GM21447 (cell line): ENCODE data around the gene PDE6B.
"Not testable (repeated sequence)": the region's sequence is repeated elsewhere in the genome, so short reads cannot be mapped to it uniquely, and the experiment has no call there.

Experiments used
- ATAC-seq: cut with Tn5 transposase; IDR thresholded peaks from one replicate; pipeline ENCODE4 v1.9.1; 2021; ENCODE audit not compliant: unreplicated experiment

PDE6B gene

DNA sequence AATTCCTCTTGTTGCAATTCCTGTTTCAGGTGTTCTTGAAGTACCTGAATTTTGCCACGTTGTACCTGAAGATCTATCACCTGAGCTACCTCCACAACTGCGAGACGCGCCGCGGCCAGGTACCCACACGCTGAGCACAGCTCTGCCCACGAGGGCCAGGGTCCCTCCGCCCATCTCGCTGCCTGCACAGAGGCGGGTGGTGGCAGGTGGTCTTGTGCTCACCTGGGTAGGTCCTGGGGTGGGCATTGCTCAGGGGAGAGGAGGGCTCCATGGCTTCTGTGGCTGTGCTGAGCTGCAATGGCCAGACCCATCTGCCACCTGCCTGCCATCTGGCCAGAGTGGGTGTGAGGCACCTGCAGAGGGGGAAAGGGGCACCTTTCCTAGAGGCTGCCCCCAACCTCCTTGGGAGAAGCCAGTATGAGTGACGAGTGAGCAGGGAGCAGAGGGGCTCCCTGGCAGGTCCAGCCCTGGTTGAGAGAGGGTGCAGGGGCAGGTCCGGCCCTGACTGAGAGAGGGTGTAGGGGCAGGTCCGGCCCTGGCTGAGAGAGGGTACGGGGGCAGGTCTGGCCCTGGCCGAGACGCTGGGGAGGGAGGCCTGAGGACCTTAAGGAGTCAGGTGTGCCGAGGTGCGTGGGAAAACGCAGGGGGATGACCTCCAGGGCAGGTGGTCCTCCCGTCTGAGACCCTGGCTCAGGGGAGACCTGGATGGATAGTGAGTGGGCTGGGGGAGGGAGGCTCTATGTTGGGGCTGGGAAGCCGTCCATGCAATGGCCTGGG lies 10.7 kb downstream of the PDE6B start:
- no peak for ATAC-seq

DNA sequence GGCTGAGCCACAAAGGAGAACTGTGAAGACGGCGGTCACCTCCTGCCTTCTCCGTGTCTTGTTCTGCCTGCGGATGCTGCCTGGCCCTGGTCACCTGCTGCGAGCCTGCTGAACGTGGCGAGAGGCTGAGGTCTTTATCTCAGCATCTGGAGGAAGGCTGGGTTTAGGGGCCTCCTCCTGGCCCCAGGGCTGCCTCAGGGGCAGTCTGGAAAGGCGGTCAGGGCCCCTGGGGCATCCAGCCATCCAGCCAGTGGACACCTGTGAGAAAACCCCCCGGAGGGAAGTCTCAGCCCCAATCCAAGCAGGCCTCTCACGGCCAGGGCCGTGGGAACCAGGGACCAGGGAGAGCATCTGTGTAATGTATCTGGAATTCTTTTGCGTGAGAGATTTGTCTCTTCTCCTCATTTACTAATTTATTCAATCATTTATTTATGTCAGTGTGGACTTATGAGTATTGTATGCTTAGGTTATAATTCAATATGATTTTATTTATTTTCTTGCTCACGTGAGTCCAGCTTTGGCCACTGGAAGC lies 11.3 kb downstream of the PDE6B start:
- no peak for ATAC-seq

DNA sequence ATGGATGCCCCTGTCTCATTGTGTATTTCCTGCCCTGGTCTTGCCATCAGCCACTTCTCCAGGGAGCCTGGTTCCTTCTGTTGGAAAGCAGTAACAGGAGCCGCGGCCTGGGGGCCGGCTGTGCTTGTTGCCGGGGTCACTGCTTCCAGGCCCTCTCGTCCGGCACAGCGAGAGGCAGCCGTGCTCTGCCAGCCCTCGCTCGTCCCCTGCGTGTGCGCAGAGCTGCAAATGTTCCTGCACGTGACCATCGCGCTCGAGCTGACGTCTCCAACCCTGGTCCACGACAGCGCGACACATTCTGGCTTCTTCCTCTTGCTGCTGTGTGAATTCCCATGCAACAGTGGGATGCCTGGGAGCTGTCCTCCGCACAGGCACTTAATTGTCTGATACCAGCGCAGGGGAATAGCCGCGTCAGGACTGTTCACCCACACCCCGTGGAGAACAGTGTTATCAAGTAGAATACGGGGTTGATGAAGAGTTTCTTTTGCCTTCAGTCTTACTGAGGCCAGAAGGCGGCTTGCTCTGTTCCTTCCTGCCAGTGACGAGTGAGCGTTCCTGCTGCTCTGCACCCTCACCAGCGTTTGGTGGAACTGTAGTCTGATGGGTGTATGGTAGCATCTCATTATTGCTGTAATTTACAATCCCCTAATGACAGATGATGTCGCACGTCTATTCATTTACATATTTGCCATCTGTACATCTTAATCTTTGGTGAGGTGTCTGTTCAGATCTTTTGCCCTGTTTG lies 12.3 kb downstream of the PDE6B start:
- ATAC-seq, result no peak

- not testable (repeated sequence) for ATAC-seq
Measured at GRCh38 chr4:642366-642765, 17.0 kb downstream of the PDE6B start.

DNA sequence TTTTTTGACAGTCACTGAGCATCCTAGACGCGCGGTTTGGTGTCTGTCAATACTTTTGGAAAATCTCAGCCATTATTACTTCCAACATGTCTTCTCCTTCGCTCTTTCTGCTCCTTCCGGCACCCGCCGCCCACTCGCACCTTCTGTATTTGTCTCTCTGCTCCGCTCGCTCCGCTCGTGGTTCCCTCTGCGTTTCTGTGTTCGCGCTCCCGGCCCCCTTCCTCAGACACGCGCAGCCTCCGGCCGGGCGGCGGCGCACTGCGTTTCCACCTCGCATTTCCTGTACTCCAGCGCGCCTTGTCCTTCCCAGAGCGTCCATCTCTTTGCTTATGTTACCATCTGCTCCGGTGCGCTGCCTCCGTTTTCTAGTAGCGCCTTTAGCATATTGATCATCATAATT lies 21.1 kb downstream of the PDE6B start:
- no peak for ATAC-seq

DNA sequence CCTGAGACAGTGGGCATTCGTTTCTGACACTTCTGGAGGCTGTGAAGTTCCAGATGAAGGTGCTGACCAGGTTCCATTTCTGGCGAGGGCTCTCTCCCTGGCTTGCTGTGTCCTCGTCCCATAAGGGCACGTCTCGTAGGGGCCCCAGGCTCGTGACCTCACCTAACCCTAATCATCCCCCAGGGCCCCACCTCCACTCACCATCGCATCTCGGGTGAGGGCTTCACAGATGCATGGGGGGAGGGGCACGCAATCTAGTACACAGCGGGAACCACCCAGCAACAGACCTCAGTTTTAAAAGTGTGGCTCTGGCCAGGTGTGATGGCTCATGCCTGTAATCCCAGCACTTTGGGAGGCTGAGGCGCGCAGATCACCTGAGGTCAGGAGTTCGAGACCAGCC lies 22.1 kb downstream of the PDE6B start:
- no peak for ATAC-seq

- no peak for ATAC-seq
Measured at GRCh38 chr4:648579-649292, 23.4 kb downstream of the PDE6B start.

GRCh38 chr4:649293-649625 lies 23.9 kb downstream of the PDE6B start:
- no peak for ATAC-seq

GRCh38 chr4:649751-650310 lies 24.5 kb downstream of the PDE6B start:
- ATAC-seq, result no peak

DNA sequence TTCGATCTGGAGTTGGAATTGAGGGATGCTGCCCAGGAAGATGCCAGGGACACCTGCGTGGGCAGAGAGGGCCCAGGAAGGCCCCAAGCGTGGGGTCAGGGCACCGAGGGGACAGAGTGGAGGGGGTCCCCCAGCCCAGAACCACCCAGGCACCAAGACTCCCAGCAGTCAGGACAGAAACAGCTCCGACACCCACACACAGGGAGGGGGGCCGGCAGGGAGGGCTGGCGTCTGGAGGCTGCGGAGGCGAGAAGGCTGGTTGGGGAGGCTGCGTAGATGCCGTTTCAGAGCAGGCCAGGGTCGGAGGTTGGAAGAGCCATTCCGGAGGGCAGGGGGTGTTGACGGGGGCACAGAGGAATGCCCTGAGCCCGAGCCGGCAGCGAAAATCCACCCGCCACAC lies 25.1 kb downstream of the PDE6B start:
- ATAC-seq, result no peak

DNA sequence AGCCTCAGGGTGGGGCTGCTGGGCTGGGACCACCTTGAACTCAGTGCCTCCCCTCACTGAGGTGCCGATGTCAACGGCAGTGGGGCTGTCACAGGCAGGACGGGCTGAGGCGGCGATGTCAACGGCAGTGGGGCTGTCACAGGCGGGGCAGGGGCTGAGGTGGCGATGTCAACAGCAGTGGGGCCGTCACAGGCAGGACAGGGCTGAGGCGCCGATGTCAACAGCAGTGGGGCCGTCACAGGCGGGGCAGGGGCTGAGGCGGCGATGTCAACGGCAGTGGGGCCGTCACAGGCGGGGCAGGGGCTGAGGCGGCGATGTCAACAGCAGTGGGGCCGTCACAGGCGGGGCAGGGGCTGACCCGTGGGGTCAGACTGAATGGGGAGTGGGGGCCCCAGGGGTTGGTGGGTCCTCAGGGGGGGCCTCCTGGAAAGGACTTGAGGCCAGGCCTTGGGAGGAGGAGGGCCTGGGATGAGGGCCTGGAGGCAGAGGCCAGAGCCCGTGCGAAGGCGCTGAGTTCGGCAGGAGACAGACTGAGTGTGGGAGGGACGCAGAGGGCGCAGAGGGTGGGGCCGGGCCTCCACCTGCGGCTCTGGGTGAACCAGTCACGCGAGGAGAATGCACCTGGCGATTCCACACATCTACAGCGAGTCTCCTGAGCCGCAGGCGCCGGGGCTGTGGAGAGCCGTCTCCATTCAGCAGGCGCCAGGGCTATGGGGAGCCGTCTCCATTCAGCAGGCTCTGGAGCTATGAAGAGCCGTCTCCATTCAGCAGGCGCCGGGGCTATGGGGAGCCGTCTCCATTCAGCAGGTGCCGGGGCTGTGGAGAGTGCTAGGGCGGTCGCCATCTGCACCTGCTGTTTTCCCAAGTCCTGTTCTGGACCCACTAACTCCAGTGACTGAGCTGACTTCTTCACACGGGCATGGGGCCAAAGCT lies 25.8 kb downstream of the PDE6B start:
- ATAC-seq, result no peak

DNA sequence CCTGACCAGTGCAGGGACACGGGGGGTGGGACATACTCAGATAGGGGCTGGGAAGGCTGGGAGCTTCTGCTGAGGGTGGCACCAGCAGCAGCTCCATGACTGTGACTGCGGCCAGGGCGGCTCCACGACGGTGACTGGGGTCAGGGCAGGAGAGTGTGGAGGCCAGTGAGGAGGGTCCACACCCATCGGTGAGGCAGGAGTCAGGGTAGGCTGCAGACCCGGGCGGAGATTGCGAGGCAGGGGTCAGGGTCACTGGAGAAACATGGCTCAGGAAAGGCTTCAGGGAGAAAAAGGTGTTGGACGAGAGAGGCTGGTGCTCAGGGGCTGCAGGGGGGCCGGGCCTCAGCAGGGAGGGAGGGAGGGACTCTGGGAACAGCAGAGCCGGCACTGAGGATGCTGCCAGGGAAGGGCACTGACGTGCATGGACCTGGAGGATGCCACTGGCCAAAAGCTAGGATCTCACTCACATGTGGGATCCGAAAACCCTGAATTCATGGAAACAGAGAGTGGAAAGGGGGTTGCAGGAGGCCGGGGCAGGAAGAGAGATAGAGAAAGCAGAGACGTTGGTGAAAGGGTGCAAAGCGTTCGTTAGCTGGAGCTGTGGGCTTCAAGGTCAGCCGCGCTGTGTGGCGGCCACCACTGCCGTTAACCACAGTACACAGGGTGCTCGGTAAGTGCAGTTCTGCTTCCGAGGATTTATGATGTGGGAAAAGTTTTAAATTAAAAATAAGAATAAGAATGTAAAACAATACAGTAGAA lies 26.7 kb downstream of the PDE6B start:
- no peak for ATAC-seq

GRCh38 chr4:653080-653821 lies 27.9 kb downstream of the PDE6B start:
- no peak for ATAC-seq

DNA sequence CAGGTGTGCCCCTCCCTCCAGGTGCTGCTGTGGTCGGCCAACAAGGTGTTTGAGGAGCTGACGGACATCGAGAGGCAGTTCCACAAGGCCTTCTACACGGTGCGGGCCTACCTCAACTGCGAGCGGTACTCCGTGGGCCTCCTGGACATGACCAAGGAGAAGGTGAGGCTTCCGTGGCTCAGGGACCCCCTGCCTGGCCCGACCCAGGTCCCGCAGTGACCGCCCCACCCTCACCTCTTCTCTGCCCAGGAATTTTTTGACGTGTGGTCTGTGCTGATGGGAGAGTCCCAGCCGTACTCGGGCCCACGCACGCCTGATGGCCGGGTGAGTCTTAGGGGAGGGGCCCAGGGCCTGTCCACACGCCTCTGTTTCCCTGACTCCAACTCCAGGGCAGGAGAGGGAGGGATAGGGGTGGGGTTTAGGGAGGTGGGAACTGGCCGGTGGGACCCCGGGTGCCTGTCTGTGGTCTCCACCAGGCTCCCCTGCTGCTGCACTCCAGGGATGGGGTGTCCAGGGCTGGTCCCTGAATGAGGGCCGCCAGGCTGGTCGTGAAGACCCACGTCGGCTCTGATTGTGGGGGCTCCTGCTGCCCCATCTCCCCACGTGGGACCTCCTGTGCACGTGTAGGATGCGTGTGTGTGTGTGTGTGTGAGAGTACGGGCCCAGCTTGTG lies 28.6 kb downstream of the PDE6B start:
- no peak for ATAC-seq

GRCh38 chr4:654503-654845 lies 29.1 kb downstream of the PDE6B start:
- no peak for ATAC-seq

DNA sequence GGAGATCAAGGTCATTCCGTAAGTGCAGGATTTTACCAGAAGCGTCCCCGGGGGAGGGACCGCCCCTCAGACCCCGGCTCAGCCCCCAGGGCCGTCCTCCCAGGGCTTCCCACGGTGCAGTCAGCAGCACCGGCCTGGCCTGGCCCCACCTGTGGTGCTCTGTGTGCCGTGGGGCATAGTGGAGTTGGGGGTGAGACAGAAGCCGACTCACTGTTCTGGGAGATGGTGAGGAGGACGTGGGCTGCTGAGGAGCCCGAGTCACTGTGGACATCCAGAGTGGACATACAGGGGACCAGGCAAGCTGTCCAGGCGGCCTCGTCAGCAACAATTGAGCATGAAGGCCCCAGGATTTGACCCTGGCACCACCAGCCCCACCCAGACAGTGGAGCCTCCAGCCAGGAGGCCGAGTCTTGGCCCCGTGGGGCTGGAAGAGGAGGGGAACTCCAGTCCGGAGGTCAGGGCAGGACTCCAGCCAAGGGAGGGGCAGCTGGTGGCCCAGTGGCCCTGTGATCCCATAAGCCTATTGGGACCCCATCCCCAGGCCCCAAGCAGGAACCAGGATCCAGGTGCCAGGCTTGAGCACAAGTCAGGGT lies 29.6 kb downstream of the PDE6B start:
- no peak for ATAC-seq

- ATAC-seq, result no peak
Measured at GRCh38 chr4:655464-656151, 30.2 kb downstream of the PDE6B start.
